Right lobe of liver (tissue), 6 donors: ENCODE measurements around the gene CREBL2. TPM values are rescaled to one million over a fixed set of nuclear protein-coding genes. Genes with fewer than 3 reads are reported as not detected.

Experiments
- ATAC-seq, 4 donors: fragments of 200-7000 bp; cut with Tn5 transposase; one replicate each; pipeline ENCODE4 v1.9.1; 2020; ENCODE audit warnings: mild to moderate bottlenecking in 4 of 4, moderate library complexity in 4 of 4
- DNase-seq, 3 donors: peaks; one replicate each; pipeline ENCODE4 v3.0.0-alpha.2; 2020
- H3K27ac ChIP-seq, 3 donors: fragments of 200-600 bp; one replicate each; pipeline ENCODE4 v1.8.0; 2022
- H3K27me3 ChIP-seq, 2 donors: fragments of 200-600 bp; one replicate each; pipeline ENCODE4 v1.8.0; 2022
- H3K36me3 ChIP-seq, 4 donors: fragments of 200-600 bp; sonication (generic) in 1 of 4; one replicate each; pipeline versions ENCODE4 v1.5.1 to v1.8.0; 2017 to 2022; ENCODE audit warnings: control low read depth in 1 of 4
- H3K4me1 ChIP-seq, 4 donors: fragments of 200-600 bp; sonication (generic) in 1 of 4; one replicate each; pipeline versions ENCODE4 v1.5.1 to v1.8.0; 2017 to 2022; ENCODE audit warnings: control low read depth in 1 of 4
- H3K4me3 ChIP-seq, 3 donors: fragments of 200-600 bp; one replicate each; pipeline ENCODE4 v1.8.0; 2022
- H3K9me3 ChIP-seq, 4 donors: fragments of 200-600 bp; sonication (generic) in 1 of 4; one replicate each; pipeline versions ENCODE4 v1.5.1 to v1.8.0; 2017 to 2022; ENCODE audit warnings: control low read depth in 1 of 4
- CTCF ChIP-seq, 4 donors: fragments of 200-600 bp in 3 of 4; fragments of 450-650 bp in 1 of 4; IDR thresholded peaks; one replicate each; pipeline versions ENCODE4 v1.5.1 to v1.8.0; 2016 to 2022; ENCODE audit warnings: antibody characterized with exemption in 4 of 4, mild to moderate bottlenecking in 2 of 4
- POLR2A ChIP-seq: fragments of 450-650 bp; IDR thresholded peaks from one replicate; pipeline ENCODE4 v1.6.1; 2017; ENCODE audit warnings: antibody characterized with exemption, mild to moderate bottlenecking
- WGBS: methylation state at CpG from one replicate; pipeline ENCODE4 v1.1.6; 2018; ENCODE audit warnings: low coverage, low lambda C conversion rate; ENCODE audit not compliant: insufficient coverage; ENCODE audit errors: missing lambda C conversion rate; 5-methylcytosine and 5-hydroxymethylcytosine counted together
- intact Hi-C, 2 donors: fragments of 100-400 bp; cut with DNase I; formaldehyde crosslinking; loops; one replicate each; pipeline versions ENCODE4 v1.11.2 to v1.14.1; 2022
- total RNA-seq, 6 experiments: library from RNA; depleted of rRNA in 2 of 6; stranded (reverse); fragments of >200 nt in 2 of 6; fragmentation: NEBNext Ultra II Directional in 3 of 6; extraction: Animal tissue kit (Norgen Biotek cat#: 25700) in 3 of 6; gene quantifications; one replicate each; pipeline versions ENCODE4 v1.1.0 to v1.2.4, GENCODE V29; 2016 to 2023
- donor health status: DM: no; HTN: yes; CAD: no.
- donor health status: DM: no; HTN: no; CAD: no.
- donor health status: DM: no; HTN: no; CAD: no.
- donor health status: DM: no; HTN: yes; CAD: no.
- donor health status: DM: no; HTN: yes; CAD: no.

Gene CREBL2
- total RNA-seq, 6 experiments from 2014 or later: 24.3 to 28.5 (median 26.8) TPM

DNA sequence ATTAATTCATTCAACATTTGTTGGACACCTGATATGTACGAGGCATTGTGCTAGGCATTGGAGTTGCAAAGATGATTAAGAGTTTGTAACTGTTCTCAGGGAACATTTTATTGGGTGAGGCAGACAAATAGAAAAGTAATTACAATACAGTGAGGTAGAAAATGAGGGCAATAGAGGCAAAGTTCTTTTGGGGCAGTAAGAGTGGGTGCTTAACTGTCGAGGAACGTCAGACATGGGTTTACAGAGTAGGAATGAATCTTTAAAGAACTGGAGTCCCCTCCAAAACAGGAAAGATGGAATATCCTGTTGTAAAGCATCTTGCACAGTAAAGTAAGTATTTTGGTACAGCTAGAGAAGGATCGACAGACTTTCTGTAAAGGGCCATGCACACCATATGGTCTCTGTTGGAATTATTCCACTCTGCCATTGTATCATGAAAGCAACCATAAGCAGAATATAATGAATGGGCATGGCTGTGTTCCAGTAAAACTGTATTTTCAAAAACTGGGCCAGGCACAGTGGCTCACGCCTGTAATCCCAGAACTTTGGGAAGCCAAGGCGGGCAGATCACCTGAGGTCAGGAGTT, 9.1 kb downstream of the CREBL2 start:
- WGBS: 76% methylated on average over 6 of the region's 6 CpGs
- Histone ChIP-seq H3K9me3 (no peaks in the 10 kb centered on the region), H3K4me3 (no peak overlapping the region), H3K27ac (peak overlapping the region in 2 of 3 donors; percentile 62 to 70), H3K27me3 (no peaks in the 10 kb centered on the region), H3K4me1 (peaks cover 0 to 17% (median 0%) of the 10 kb centered on the region in 4 donors), H3K36me3 (no peaks in the 10 kb centered on the region)
- no peak for ATAC-seq
- intact Hi-C loops: no loop called here
- no peak for TF ChIP-seq POLR2A
- no peak for TF ChIP-seq CTCF (IDR thresholded peaks at IDR 0.05)
- no peak for DNase-seq

GRCh38 chr12:12622418-12622817, 10.7 kb downstream of the CREBL2 start:
- Histone ChIP-seq H3K9me3 (no peaks in the 10 kb centered on the region), H3K36me3 (no peaks in the 10 kb centered on the region), H3K27me3 (no peaks in the 10 kb centered on the region), H3K4me1 (peaks cover 0 to 17% (median 0%) of the 10 kb centered on the region in 4 donors), H3K27ac (peak overlapping the region in 2 of 3 donors; percentile 70 to 77), H3K4me3 (no peak overlapping the region)
- peak in 2 of 4 donors; percentile 9 to 18 for ATAC-seq
- DNase-seq: no peak
- no peak for TF ChIP-seq POLR2A
- no peak for TF ChIP-seq CTCF (IDR thresholded peaks at IDR 0.05)
- intact Hi-C loops: no loop called here
- 50% methylated on average over 3 of the region's 3 CpGs for WGBS

GRCh38 chr12:12624498-12624992, 12.9 kb downstream of the CREBL2 start:
- H3K4me3 ChIP-seq: no peak overlapping the region
- H3K27ac ChIP-seq: no peak overlapping the region
- ATAC-seq (no peak), DNase-seq (no peak)
- TF ChIP-seq POLR2A: no peak
- TF ChIP-seq CTCF (IDR thresholded peaks at IDR 0.05): no peak
- no peaks in the 10 kb centered on the region for H3K27me3 ChIP-seq
- no peaks in the 10 kb centered on the region for H3K9me3 ChIP-seq
- peaks cover 0 to 17% (median 0%) of the 10 kb centered on the region in 4 donors for H3K4me1 ChIP-seq
- 71% methylated on average over 5 of the region's 5 CpGs for WGBS
- intact Hi-C loops: no loop called here
- no peaks in the 10 kb centered on the region for H3K36me3 ChIP-seq

GRCh38 chr12:12626471-12626870, 14.8 kb downstream of the CREBL2 start:
- H3K27me3 ChIP-seq: no peaks in the 10 kb centered on the region
- DNase-seq (no peak), ATAC-seq (peak in 1 of 4 donors; percentile 27)
- intact Hi-C loops: no loop called here
- H3K27ac ChIP-seq: no peak overlapping the region
- TF ChIP-seq CTCF (IDR thresholded peaks at IDR 0.05) (no peak), POLR2A (no peak)
- H3K36me3 ChIP-seq: no peaks in the 10 kb centered on the region
- H3K4me3 ChIP-seq: no peak overlapping the region
- 56% methylated on average over 2 of the region's 2 CpGs for WGBS
- no peaks in the 10 kb centered on the region for H3K9me3 ChIP-seq
- peaks cover 0 to 28% (median 2%) of the 10 kb centered on the region in 4 donors for H3K4me1 ChIP-seq
